Stimulated activated CD4-positive, alpha-beta T cell treated with anti-CD3 and anti-CD28 coated beads, Interleukin-2, amount 100 ng/mL, for 24 hours (primary cell): ENCODE data around the gene SP5.
"Not testable (repeated sequence)": the region's sequence is repeated elsewhere in the genome, so short reads cannot be mapped to it uniquely, and the experiment has no call there.

Source experiments
- DNase-seq, 2 donors: peaks; one replicate each; pipeline ENCODE4 v3.0.0-alpha.2; 2020

Gene SP5

DNA sequence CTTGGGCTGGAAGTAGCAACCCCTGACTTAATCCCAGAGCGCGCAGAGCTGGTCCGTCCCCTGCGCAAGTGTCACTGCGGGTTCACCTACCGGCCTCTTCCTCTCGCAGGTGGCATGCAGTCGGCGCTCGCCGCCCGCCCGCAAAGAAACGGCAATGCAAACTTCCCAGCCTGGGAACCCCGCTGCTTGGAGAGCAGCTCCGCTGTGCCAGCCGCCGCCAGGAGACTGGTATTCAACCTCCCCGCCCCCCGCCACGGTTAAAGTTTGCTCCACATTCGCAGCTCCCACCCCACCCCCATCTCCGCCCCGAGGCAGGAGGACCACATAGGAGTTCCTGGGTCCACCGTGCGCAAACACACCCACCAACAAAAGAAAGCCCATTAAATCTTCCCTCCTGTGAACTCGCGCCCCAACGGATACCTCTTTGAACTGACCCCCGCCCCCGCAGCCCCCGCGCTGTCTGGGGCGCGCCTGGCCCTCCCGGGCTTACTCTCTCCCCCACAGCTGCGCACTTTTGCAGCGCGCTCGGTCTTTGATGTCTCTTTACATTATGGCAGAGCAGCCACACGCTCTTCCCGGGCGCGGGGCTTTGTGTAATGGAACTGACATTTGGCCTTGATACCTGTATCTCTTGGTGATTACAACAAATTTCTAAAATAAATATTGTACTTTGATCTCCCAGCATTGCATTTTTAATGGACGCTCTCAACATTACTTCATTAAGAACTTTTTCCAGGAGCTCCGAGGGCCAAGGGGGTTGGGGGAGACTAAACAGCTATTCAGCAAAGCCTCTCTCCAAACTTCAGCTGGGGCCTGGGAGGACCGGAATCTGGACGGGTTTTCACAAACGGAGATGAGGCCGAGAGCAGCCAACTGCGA is 3.1 kb upstream of the SP5 start:
- no peak for DNase-seq

GRCh38 chr2:170712653-170713542 is 2.2 kb upstream of the SP5 start:
- DNase-seq = no peak

DNA sequence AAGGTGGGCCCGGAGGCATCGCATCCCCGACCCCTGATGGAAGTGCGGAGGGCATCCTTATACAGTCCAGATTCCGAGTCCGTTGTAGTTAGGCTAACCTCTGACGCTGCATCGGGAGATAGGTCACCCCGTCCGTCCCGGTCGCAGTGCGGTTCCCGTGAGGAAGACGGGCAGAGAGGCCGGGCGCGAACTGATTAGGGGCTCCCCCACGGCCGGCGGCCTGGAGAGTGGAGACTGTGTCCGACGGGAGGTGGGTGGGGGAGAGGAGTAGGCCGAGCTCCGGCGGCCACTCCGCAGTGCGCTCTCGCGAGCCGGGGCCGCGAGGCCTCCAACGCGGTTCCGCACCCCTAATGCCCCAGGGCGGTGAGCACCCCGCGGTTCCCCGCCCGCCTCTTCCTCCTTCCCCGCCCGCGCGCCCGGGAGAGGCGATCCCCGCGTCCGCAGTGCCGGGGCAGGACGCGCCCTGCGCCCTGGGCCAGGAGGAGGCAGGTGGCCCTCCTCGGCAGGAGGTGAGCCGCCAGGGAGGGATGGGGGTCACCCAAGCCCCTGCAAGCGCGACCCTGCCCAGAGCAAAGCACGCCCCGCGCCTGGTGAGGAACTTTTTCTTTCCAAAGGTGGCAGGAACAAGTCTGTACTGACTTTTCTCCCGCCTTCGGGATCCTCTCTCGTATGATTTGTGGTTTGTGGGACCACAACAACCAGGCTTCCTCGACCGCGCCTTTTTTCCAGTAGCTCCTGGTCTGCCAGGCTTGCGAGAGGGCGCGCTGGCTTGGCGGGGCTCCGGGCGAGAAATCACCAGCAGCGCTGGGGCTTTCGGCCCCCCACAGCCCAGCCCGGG is 1.4 kb upstream of the SP5 start:
- DNase-seq = peak; percentile 19 to 31

DNA sequence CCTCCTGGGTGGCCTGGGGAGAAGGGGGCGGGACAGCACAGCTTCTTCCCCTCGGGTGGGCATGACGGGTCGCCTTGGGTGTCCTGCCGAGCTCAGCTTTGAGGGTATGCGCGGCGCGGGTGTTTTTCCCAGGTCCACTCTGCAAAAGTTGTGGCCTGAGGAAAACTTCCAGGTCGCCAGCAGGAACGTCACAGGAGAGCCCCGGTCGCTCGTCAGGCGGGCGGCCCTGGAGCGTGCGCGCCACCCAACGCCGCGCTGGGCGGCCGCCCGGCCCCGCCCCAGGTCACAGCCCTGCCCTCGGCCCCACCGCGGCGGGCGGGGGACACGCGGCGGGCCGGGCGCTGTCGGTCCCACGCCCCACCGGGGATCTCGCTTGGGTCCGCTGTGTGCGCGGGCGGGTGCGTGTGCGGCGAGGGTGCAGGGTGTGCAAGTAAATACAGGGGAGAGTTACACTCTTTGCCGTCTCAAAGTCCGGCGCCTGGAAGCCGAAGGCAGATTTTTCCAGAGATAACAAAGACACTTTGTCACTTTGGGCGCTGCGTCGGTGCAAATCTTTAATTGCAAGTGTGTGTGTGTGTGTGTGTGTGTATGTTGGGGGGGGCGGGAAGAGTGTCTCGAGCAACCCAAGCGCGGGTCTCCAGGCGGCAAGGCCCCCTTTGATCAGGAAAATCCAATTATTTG is 616 bp upstream of the SP5 start:
- peak in 1 of 2 donors; percentile 19 for DNase-seq

GRCh38 chr2:170715932-170716777 is 1.0 kb downstream of the SP5 start:
- DNase-seq = no peak

- DNase-seq = peak; percentile 32 to 62
Observed at GRCh38 chr2:170716851-170717598, 1.9 kb downstream of the SP5 start.

DNA sequence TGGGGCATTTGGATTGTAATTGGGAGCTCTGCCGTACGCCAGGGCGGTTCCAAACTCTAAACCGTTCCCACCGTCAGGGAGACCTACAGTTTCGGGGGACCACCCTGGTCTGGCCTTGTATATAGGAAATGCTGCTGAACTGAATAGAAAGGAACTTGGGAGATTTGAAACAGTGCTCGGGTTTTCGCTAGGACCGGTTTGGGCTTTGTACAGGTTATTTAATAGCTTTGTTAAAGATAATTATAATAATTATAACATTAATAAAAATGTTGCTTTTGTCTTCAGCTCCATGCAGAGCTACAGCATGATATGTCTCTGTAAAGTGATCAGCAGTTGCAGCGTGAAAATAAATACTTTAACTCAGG is 2.4 kb downstream of the SP5 start:
- DNase-seq = no peak

GRCh38 chr2:170717991-170718589 is 3.0 kb downstream of the SP5 start:
- no peak for DNase-seq

DNA sequence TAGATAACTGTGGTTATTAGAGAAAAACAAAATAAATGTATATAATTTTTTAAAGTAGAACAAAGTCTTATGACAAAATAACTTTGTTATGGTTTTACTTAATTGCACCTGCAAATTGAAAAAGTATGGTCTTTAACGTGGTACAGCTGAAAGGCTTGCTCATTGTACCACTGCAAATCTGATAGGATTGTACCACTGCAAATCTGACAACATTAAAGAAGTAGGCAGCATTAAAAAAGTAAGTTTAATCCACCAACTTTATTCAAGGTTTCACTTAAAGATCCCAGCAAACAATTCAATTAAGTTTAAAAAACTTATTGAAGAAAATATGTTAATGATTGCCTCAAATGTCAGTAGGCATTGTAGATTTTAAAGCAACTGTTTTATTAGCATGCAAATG is 4.7 kb downstream of the SP5 start:
- no peak for DNase-seq

- no peak for DNase-seq
Observed at GRCh38 chr2:170721678-170722077, 6.5 kb downstream of the SP5 start.

GRCh38 chr2:170722301-170722700 is 7.2 kb downstream of the SP5 start:
- DNase-seq = no peak

DNA sequence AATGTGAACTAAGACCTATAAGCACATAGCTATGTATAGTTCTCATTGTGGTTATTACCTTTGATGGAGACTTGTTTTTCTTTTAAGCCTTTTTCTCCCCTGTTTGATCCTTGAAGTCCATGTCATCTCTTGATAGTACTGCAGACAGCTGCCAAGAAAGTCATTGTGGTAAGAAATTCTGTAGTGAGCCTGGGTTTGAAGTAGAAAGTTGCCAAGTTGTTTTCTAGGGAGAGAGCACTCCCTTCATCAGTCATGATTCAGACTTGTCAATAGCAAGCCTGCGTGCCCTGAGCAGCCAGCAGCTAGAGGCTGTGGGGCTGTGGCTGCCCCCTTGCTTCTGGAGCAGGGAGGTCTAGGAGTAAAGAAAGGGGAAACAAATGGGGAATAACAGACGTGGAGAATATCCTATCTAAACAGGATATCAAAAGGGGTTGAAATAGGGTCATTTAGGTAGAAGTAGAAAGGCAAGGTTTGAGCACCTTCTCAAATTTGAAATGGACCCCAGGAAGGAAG is 8.4 kb downstream of the SP5 start:
- DNase-seq = no peak

DNA sequence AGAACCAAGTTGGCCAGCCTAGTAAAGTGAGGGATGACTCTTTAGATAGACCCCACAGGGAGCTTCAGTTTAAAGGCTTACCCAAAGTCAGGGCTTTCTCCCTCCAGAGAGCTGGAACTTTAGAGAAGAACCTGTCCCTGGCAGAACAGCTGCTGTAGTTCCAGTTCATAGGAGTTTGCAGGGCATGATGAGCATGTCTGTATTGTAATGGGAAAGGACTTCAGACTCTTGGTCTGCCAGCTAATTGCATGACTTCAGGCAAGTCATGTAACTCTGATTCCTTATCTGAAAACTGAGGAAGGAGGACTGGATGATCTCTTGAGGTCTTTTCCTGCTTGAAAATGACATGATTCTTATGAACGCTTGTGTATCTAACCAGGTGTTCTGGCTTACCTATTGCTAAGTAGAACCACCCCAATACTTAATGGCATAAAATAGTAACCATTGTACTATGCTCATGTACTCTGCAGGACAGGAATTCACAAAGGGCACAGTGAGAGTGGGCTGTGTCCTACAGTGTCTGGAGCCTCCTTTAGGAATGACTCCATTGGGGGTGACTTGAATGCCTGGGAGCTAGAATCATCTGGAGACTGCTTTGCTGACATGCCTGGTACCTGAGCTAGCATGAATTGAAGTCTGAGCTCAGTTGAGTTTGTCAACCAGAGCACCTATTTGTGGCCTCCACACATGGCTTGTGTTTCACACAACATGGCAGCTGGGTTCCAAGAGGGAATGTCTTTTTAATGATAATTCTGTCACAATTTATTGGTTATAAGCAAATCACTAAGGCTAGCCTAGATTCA is 18.9 kb downstream of the SP5 start:
- no peak for DNase-seq

- not testable (repeated sequence) for DNase-seq
Observed at GRCh38 chr2:170734601-170735000, 19.5 kb downstream of the SP5 start.

- no peak for DNase-seq
Observed at GRCh38 chr2:170736628-170737027, 21.5 kb downstream of the SP5 start.

DNA sequence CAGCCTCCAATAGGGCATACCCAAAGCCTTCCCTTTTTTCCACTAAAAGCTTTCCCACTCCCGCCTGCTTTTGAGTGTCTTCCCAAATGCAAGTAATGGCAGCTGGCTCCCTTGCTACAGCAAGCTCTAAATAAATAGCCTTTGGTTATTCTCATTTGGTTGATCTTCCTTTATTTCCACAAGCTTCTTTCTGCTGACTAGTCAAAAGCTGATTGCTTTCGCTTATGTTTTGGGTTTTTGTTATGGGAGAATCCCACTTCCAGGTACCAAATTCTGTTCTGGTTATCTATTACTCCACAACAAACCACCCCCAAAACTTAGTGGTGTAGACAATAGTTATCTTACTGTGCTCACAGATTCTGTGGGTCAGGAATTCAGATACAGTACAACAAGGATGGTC is 22.3 kb downstream of the SP5 start:
- no peak for DNase-seq

DNA sequence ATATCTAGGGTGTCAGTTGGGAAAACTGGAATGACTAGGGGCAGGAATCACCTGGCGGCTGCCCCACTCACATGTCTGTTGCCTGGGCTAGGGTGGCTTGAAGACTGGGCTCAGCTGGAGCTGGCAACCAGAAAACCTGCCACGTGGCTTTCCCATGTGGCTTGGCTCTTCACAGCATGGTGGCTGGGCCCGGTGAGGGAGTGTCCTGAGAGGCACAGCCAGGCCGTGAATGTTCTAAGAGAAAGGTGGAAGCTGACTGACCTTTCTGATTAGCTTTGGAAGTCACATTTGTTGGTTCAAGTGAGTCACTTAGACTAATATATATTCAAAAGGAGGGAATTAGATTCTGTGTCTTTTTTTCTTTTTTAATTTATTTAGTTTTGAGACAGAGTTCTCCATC is 22.7 kb downstream of the SP5 start:
- DNase-seq = no peak

DNA sequence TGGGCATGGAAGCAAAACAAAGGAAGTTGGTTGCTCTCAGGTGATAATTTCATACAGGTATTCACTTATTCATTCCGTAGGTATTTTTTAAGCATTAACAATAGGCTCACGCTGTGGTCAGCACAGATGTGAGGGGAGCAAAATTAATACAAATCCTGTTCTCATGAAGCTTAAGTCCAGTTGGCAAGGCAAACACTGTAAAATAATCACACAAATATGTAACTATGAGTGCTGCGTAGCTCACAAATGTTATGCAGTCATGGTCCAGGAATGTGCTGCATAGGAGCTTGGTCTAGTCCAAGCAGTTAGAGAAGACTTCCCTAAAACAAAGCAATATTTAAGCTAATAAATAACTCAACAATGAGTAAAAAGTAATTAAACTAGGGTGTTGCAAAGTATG is 23.9 kb downstream of the SP5 start:
- no peak for DNase-seq

DNA sequence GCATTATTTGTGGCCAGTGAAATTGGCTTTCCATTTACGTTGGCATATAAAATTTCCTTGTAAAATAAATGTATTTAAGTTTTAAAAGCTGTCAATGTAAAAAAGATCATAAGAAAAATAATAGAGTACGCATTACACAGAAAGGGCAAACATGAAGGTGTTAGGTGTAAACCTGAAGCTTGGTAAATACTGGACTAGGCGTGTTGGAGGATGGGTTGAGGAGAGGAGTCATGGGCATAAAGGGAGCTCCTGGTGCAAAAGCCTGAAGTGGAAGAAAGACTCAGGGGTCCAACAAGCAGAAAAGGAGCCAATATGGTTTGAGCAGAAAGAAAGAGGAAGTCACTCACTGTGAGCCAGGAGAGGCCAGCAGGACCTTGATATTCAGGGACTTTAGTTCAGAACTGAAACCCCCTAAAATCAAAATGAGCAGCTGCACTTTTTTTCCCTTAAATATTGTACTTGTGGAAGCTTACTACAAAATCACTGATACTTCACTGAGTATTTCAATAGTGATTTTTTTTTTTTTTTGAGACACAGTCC is 24.4 kb downstream of the SP5 start:
- no peak for DNase-seq
